Lung (tissue), 12 donors: ENCODE results near the gene SASS6. TPM values are rescaled to one million over a fixed set of nuclear protein-coding genes. Genes with fewer than 3 reads are reported as not detected.

Source experiments
- ATAC-seq: fragments of 200-7000 bp; cut with Tn5 transposase; one replicate; pipeline ENCODE4 v1.9.1; 2020; ENCODE audit warnings: moderate number of reproducible peaks; ENCODE audit not compliant: insufficient read depth, low FRiP score
- DNase-seq, 3 donors: peaks; one replicate each; pipeline ENCODE4 v3.0.0-alpha.2; 2013 to 2017
- H3K27ac ChIP-seq, 2 donors: one replicate each; pipeline ENCODE4 v1.5.1; 2013; ENCODE audit warnings: mild to moderate bottlenecking in 2 of 2, moderate library complexity in 2 of 2, control low read depth in 1 of 2, inconsistent platforms in 1 of 2, low read depth in 1 of 2, low read length in 1 of 2
- H3K27me3 ChIP-seq, 3 donors: one replicate each; pipeline ENCODE4 v1.5.1; 2013; ENCODE audit warnings: low read length in 2 of 3; ENCODE audit not compliant: control insufficient read depth in 3 of 3, insufficient read depth in 3 of 3
- H3K36me3 ChIP-seq, 4 donors: one replicate each; pipeline ENCODE4 v1.5.1; 2013; ENCODE audit warnings: low read length in 4 of 4, mild to moderate bottlenecking in 1 of 4, moderate library complexity in 1 of 4; ENCODE audit not compliant: control insufficient read depth in 4 of 4, insufficient read depth in 4 of 4
- H3K4me1 ChIP-seq, 5 donors: one replicate each; pipeline ENCODE4 v1.5.1; 2013; ENCODE audit warnings: low read length in 5 of 5, mild to moderate bottlenecking in 2 of 5, moderate library complexity in 1 of 5; ENCODE audit not compliant: control insufficient read depth in 5 of 5, insufficient read depth in 5 of 5
- H3K4me3 ChIP-seq: one replicate; pipeline ENCODE4 v1.5.1; 2013; ENCODE audit warnings: mild to moderate bottlenecking, control low read depth, moderate library complexity
- H3K9ac ChIP-seq, 2 donors: one replicate each; pipeline ENCODE4 v1.5.1; 2013; ENCODE audit warnings: low read length in 2 of 2, control low read depth in 1 of 2; ENCODE audit not compliant: insufficient read depth in 1 of 2
- H3K9me3 ChIP-seq, 4 donors: one replicate each; pipeline ENCODE4 v1.5.1; 2013; ENCODE audit warnings: low read length in 3 of 4, mild to moderate bottlenecking in 1 of 4, moderate library complexity in 1 of 4; ENCODE audit not compliant: control insufficient read depth in 4 of 4, insufficient read depth in 3 of 4
- WGBS, 2 donors: extraction: QIAGEN DNeasy Blood & Tissue Kit; methylation state at CpG; one replicate each; pipeline ENCODE4 v1.1.7; 2013; 5-methylcytosine and 5-hydroxymethylcytosine counted together
- polyA plus RNA-seq, 2 donors: library from polyadenylated mRNA; stranded (reverse); fragments of 200-250 nt; gene quantifications; one replicate each; pipeline ENCODE4 v1.2.1, GENCODE V29; 2013
- total RNA-seq, 2 donors: library from RNA; depleted of rRNA in 1 of 2; stranded (reverse); fragments of >200 nt in 1 of 2; gene quantifications; one replicate each; pipeline ENCODE4 v1.2.1, GENCODE V29; 2014 to 2021
- TF ChIP-seq, protein P1 (sequence below): IDR thresholded peaks from 2 replicates; pipeline ENCODE4 v1.5.1; 2012; ENCODE audit warnings: mild to moderate bottlenecking; ENCODE audit errors: control extremely low read depth, extremely low read depth
- donor health status: control.
- donor health status: control.
- donor health status: Bipolar disorder and iron deficiency.
- donor health status: healthy.
- donor health status: DM: yes; HTN: yes; CAD: no.

The SASS6 gene
- total and polyA plus RNA-seq, 4 donors: 1.3 to 4.6 (median 1.9) TPM

DNA sequence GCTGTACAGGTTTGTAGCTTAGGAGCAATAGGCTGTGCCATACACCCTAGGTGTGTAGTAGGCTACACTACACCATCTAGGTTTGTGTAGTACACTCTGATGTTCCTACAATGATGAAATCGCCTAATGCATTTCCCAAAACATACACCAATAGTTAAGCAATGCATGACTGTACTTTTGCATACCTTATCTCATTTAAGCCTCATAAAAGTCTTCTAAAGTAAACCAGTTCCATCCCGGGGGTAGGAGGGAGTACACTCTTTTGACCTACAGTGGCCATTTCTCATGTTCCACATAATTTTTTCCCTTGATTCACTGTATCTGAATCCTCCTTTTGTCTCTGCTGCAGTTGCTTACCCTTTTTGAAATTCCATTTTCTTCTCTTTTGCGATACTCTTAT, 12.4 kb upstream of the SASS6 start:
- Histone ChIP-seq H3K27me3 (no peaks in the 10 kb centered on the region), H3K4me1 (peaks cover 0 to 4% (median 0%) of the 10 kb centered on the region in 5 donors), H3K27ac (no peak overlapping the region), H3K9ac (no peak overlapping the region), H3K4me3 (no peak overlapping the region), H3K36me3 (peaks cover 15 to 58% (median 33%) of the 10 kb centered on the region in 4 donors), H3K9me3 (no peaks in the 10 kb centered on the region)
- WGBS, 2 donors: 92 to 96% methylated on average over 3 of the region's 3 CpGs
- DNase-seq: no peak
- TF ChIP-seq, protein P1, sequence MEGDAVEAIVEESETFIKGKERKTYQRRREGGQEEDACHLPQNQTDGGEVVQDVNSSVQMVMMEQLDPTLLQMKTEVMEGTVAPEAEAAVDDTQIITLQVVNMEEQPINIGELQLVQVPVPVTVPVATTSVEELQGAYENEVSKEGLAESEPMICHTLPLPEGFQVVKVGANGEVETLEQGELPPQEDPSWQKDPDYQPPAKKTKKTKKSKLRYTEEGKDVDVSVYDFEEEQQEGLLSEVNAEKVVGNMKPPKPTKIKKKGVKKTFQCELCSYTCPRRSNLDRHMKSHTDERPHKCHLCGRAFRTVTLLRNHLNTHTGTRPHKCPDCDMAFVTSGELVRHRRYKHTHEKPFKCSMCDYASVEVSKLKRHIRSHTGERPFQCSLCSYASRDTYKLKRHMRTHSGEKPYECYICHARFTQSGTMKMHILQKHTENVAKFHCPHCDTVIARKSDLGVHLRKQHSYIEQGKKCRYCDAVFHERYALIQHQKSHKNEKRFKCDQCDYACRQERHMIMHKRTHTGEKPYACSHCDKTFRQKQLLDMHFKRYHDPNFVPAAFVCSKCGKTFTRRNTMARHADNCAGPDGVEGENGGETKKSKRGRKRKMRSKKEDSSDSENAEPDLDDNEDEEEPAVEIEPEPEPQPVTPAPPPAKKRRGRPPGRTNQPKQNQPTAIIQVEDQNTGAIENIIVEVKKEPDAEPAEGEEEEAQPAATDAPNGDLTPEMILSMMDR: no peak
- no peak for ATAC-seq

- Histone ChIP-seq H3K27me3 (no peaks in the 10 kb centered on the region), H3K36me3 (peaks cover 14 to 61% (median 41%) of the 10 kb centered on the region in 4 donors), H3K4me3 (no peak overlapping the region), H3K9me3 (no peaks in the 10 kb centered on the region), H3K9ac (no peak overlapping the region), H3K4me1 (peaks cover 0 to 4% (median 0%) of the 10 kb centered on the region in 5 donors), H3K27ac (no peak overlapping the region)
- TF ChIP-seq, protein P1: no peak
- ATAC-seq (no peak), DNase-seq (no peak)
- 93% methylated on average over 3 of the region's 3 CpGs for WGBS, 2 donors
Observed at GRCh38 chr1:100142343-100142742, 9.6 kb upstream of the SASS6 start.

- Histone ChIP-seq H3K27ac (no peak overlapping the region), H3K9ac (no peak overlapping the region), H3K9me3 (no peaks in the 10 kb centered on the region), H3K4me3 (no peak overlapping the region), H3K27me3 (no peaks in the 10 kb centered on the region), H3K4me1 (peaks cover 0 to 4% (median 0%) of the 10 kb centered on the region in 5 donors), H3K36me3 (peaks cover 16 to 66% (median 41%) of the 10 kb centered on the region in 4 donors)
- ATAC-seq: no peak
- TF ChIP-seq, protein P1: no peak
- DNase-seq: no peak
- 91 to 93% methylated on average over 4 of the region's 4 CpGs for WGBS, 2 donors
Observed at GRCh38 chr1:100141192-100141591, 8.5 kb upstream of the SASS6 start.

DNA sequence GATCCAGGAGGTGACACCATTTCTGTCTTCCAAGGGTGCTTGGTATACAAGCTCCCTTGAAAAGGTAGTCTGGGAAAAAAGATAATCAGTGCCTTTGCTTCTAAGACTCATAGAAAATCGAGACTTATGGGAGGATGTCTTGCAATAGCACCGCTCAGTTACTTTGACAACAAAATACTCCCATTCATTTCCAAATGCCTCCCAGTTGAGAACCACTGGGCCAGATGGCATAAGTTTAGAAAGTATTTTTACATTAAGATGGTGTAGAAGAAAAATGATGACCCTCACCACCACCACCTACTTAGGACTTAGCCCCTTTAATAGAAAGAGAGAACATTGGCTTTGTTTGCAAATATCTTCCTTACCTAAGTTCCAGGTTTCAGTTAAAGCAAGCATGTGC, 4.9 kb upstream of the SASS6 start:
- H3K36me3 ChIP-seq: peaks cover 9 to 41% (median 24%) of the 10 kb centered on the region in 4 donors
- no peaks in the 10 kb centered on the region for H3K27me3 ChIP-seq
- H3K4me3 ChIP-seq: no peak overlapping the region
- TF ChIP-seq, protein P1: no peak
- WGBS, 2 donors: 99% methylated on average over 2 of the region's 2 CpGs
- peaks cover 0 to 12% (median 2%) of the 10 kb centered on the region in 5 donors for H3K4me1 ChIP-seq
- no peak overlapping the region for H3K9ac ChIP-seq
- no peak overlapping the region for H3K27ac ChIP-seq
- no peak for ATAC-seq
- no peak for DNase-seq
- H3K9me3 ChIP-seq: no peaks in the 10 kb centered on the region
